ENCODE results near the gene RAF1. TPM values are rescaled to one million over a fixed set of nuclear protein-coding genes. Genes with fewer than 3 reads are reported as not detected.

RAF1 gene
- 64.8 and 67.6 TPM in 2 replicates for total RNA-seq

GRCh38 chr3:12663936-12664908 is at the start of gene RAF1:
TSS of gene RAF1 (minus strand) at chr3:12664117. CDS start at chr3:12618721, 45,396 bp downstream.

GRCh38 chr3:12556690-12557472 is 107.0 kb downstream of the RAF1 start, which contains the start of gene MKRN2:
TSS of gene MKRN2 (plus strand) at chr3:12557087. CDS start at chr3:12557151, 64 bp downstream.

GRCh38 chr3:12545473-12545791 is 118.5 kb downstream of the RAF1 start, which contains the start of gene MKRN2OS:
TSS of gene MKRN2OS (minus strand) at chr3:12545499. CDS start at chr3:12545464, 35 bp downstream.

Other genes with a start within 250 kb of the RAF1 start
- gene TSEN2, start 179.6 kb downstream of the RAF1 start, total RNA-seq: 6.1 and 10.2 TPM in 2 replicates
- not detected in 2 replicates for gene MKRN2OS, start 118.6 kb downstream of the RAF1 start, total RNA-seq
- 41.4 and 47.6 TPM in 2 replicates for gene MKRN2, start 107.0 kb downstream of the RAF1 start, total RNA-seq
- 0.52 TPM in 1 of 2 replicates, not detected in the other for gene TMEM40, start 95.1 kb upstream of the RAF1 start, total RNA-seq
- 5.0 and 5.7 TPM in 2 replicates for gene CAND2, start 132.6 kb upstream of the RAF1 start, total RNA-seq
- 1,067 and 3,036 TPM in 2 replicates for gene RPL32, start 177.4 kb upstream of the RAF1 start, total RNA-seq

Data from epithelial cell of alveolus of lung (primary cell).